Endothelial cell of umbilical vein (primary cell): ENCODE measurements around the gene ZKSCAN1. TPM values are rescaled to one million over a fixed set of nuclear protein-coding genes. Genes with fewer than 3 reads are reported as not detected.

Experiments used
- BruUV-seq: library from RNA; stranded (reverse); fragments of 400-500 nt; replicated peaks from 2 replicates; lab custom pipeline; 2021; lab: Mats Ljungman, UMichigan
- CTCF ChIA-PET: fragments of 300-600, 350-600 bp; sonication (Branson Sonifier 250); formaldehyde crosslinking; loops from one replicate; lab custom pipeline; 2021; ENCODE audit warnings: antibody characterized with exemption, inconsistent platforms; lab: Charles Lee
- POLR2A ChIA-PET: fragments of 300-600, 350-600 bp; sonication (Branson Sonifier 250); formaldehyde crosslinking; loops from one replicate; lab custom pipeline; 2021; ENCODE audit warnings: antibody characterized with exemption, inconsistent platforms; lab: Charles Lee
- DNase-seq: peaks from one replicate; pipeline ENCODE4 v3.0.0-alpha.2; 2011; ENCODE audit warnings: low read depth, low spot score
- FAIRE-seq: peaks from 2 replicates; lab custom pipeline; 2011; peaks lifted over from hg19 to GRCh38; lab: Jason Lieb, UNC
- H2AFZ ChIP-seq: 2 replicates; pipeline ENCODE4 v1.6.0; 2012; ENCODE audit warnings: low read depth, low read length, control low read depth, inconsistent platforms
- H3K27ac ChIP-seq: 2 replicates; pipeline ENCODE4 v1.5.1; 2011; ENCODE audit warnings: low read depth, mild to moderate bottlenecking, control low read depth, low read length, moderate library complexity; ENCODE audit not compliant: insufficient read depth
- H3K27me3 ChIP-seq, 2 experiments: 2 replicates each; pipeline versions ENCODE4 v1.6.0 to v1.6.1; 2011; ENCODE audit warnings: low read length in 2 of 2, mixed read lengths in 1 of 2; ENCODE audit not compliant: control insufficient read depth in 2 of 2, insufficient read depth in 2 of 2
- H3K36me3 ChIP-seq, 2 experiments: 2 replicates in 1 of 2; 3 replicates in 1 of 2; pipeline ENCODE4 v1.5.1; 2011; ENCODE audit warnings: low read length in 2 of 2, mild to moderate bottlenecking in 1 of 2, moderate library complexity in 1 of 2; ENCODE audit not compliant: control insufficient read depth in 2 of 2, insufficient read depth in 2 of 2; ENCODE audit errors: extremely low read depth in 1 of 2
- H3K4me1 ChIP-seq: 3 replicates; pipeline ENCODE4 v1.5.1; 2011; ENCODE audit warnings: mild to moderate bottlenecking, low read length; ENCODE audit not compliant: control insufficient read depth, insufficient read depth; ENCODE audit errors: extremely low read depth
- H3K4me2 ChIP-seq: 2 replicates; pipeline ENCODE4 v1.6.1; 2011; ENCODE audit warnings: low read length, control low read depth, mixed read lengths; ENCODE audit not compliant: insufficient read depth
- H3K4me3 ChIP-seq, 3 experiments: fragments of 200-600 bp in 1 of 3; sonication (generic), shearing (Covaris generic) in 1 of 3; replicated peaks in 1 of 3; 2 replicates each; pipeline ENCODE4 v1.5.1; 2011 to 2016; ENCODE audit warnings: control low read depth in 3 of 3, low read length in 3 of 3, mild to moderate bottlenecking in 2 of 3, inconsistent platforms in 1 of 3, low read depth in 1 of 3, moderate library complexity in 1 of 3; ENCODE audit not compliant: insufficient read depth in 1 of 3
- H3K79me2 ChIP-seq: 2 replicates; pipeline ENCODE4 v1.6.0; 2012; ENCODE audit warnings: low read length, inconsistent platforms; ENCODE audit not compliant: control insufficient read depth, insufficient read depth
- H3K9ac ChIP-seq: replicated peaks from 2 replicates; pipeline ENCODE3; 2011; ENCODE audit warnings: low read length, control low read depth; ENCODE audit not compliant: insufficient read depth; ENCODE audit errors: extremely low read depth
- H3K9me1 ChIP-seq: replicated peaks from 3 replicates; pipeline ENCODE4 v1.6.0; 2011; ENCODE audit warnings: mild to moderate bottlenecking, low read length; ENCODE audit not compliant: control insufficient read depth, insufficient read depth; ENCODE audit errors: extremely low read depth
- H3K9me3 ChIP-seq: replicated peaks from 2 replicates; pipeline ENCODE4 v1.5.1; 2012; ENCODE audit warnings: low read length, inconsistent platforms; ENCODE audit not compliant: control insufficient read depth, insufficient read depth
- H4K20me1 ChIP-seq: replicated peaks from 2 replicates; pipeline ENCODE3; 2011; ENCODE audit warnings: mild to moderate bottlenecking, low read length; ENCODE audit not compliant: control insufficient read depth, insufficient read depth; ENCODE audit errors: extremely low read depth
- EZH2 ChIP-seq: IDR thresholded peaks from 2 replicates; pipeline ENCODE4 v1.6.1; 2012; ENCODE audit warnings: borderline replicate concordance, low read depth, mild to moderate bottlenecking, moderate library complexity, low read length, inconsistent platforms; ENCODE audit not compliant: severe bottlenecking
- FOS ChIP-seq: IDR thresholded peaks from 2 replicates; pipeline ENCODE4 v1.6.1; 2011; ENCODE audit warnings: mild to moderate bottlenecking, low read length, moderate library complexity, borderline replicate concordance; ENCODE audit not compliant: insufficient read depth
- GATA2 ChIP-seq: IDR thresholded peaks from 2 replicates; pipeline ENCODE4 v1.7.0; 2011; ENCODE audit warnings: low read depth, mild to moderate bottlenecking, moderate library complexity, mixed read lengths, low read length; ENCODE audit not compliant: insufficient read length, insufficient read depth
- JUN ChIP-seq: IDR thresholded peaks from 2 replicates; pipeline ENCODE4 v1.6.1; 2011; ENCODE audit warnings: borderline replicate concordance, low read depth; ENCODE audit not compliant: insufficient read length, insufficient read depth
- MYC ChIP-seq: IDR thresholded peaks from one replicate; pipeline ENCODE4 v1.6.1; 2011; ENCODE audit warnings: mild to moderate bottlenecking, low read depth, low read length
- POLR2A ChIP-seq: IDR thresholded peaks from 2 replicates; pipeline ENCODE4 v1.6.1; 2012; ENCODE audit warnings: low read depth, mild to moderate bottlenecking, control low read depth, low read length
- POLR2AphosphoS5 ChIP-seq: IDR thresholded peaks from 2 replicates; pipeline ENCODE4 v1.6.1; 2012; ENCODE audit warnings: low read depth, mild to moderate bottlenecking, control low read depth, low read length, moderate library complexity; ENCODE audit not compliant: insufficient read depth
- dilution Hi-C: fragments of 300-500 bp; cut with MboI; formaldehyde crosslinking; loops from one replicate; pipeline ENCODE4 v1.15.0; 2019; ENCODE audit warnings: low sequenced_read_pairs; ENCODE audit not compliant: extremely low pct_ligation_motif_present
- intact Hi-C: fragments of 100-400 bp; cut with micrococcal nuclease; formaldehyde crosslinking; loops from one replicate; pipeline ENCODE4 v1.10.0; 2022
- polyA plus RNA-seq, 4 experiments: library from polyadenylated mRNA; depleted of rRNA in 3 of 4; stranded (reverse) in 3 of 4; unstranded in 1 of 4; fragments of >200 nt; gene quantifications; 2 replicates each; pipeline versions ENCODE4 v1.2.1 to v1.2.3, GENCODE V29; 2011 to 2012; ENCODE audit warnings: missing spikeins in 1 of 4
- total RNA-seq: library from RNA; stranded (reverse); gene quantifications from 2 replicates; pipeline ENCODE4 v1.2.3, GENCODE V29; 2021
- TF ChIP-seq, protein P1 (sequence below), 2 donors: IDR thresholded peaks; 1 replicate in 1 of 2; 2 replicates in 1 of 2; pipeline ENCODE4 v1.5.1; 2011; ENCODE audit warnings: low read length in 2 of 2, mild to moderate bottlenecking in 2 of 2, moderate library complexity in 2 of 2, control low read depth in 1 of 2, inconsistent platforms in 1 of 2, low read depth in 1 of 2; ENCODE audit not compliant: insufficient read depth in 1 of 2; ENCODE audit errors: extremely low read depth in 1 of 2
- TF ChIP-seq, protein P2 (sequence below): IDR thresholded peaks from 2 replicates; pipeline ENCODE4 v1.6.1; 2011; ENCODE audit not compliant: insufficient read depth, insufficient read length

Gene ZKSCAN1
- total and polyA plus RNA-seq, 2 donors (not counting 3 experiments of a cell fraction or from before 2014, with no cell fraction given): 12.3 to 57.8 TPM

- no peak for TF ChIP-seq MYC
- TF ChIP-seq, protein P1, sequence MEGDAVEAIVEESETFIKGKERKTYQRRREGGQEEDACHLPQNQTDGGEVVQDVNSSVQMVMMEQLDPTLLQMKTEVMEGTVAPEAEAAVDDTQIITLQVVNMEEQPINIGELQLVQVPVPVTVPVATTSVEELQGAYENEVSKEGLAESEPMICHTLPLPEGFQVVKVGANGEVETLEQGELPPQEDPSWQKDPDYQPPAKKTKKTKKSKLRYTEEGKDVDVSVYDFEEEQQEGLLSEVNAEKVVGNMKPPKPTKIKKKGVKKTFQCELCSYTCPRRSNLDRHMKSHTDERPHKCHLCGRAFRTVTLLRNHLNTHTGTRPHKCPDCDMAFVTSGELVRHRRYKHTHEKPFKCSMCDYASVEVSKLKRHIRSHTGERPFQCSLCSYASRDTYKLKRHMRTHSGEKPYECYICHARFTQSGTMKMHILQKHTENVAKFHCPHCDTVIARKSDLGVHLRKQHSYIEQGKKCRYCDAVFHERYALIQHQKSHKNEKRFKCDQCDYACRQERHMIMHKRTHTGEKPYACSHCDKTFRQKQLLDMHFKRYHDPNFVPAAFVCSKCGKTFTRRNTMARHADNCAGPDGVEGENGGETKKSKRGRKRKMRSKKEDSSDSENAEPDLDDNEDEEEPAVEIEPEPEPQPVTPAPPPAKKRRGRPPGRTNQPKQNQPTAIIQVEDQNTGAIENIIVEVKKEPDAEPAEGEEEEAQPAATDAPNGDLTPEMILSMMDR (IDR thresholded peaks at IDR 0.05; ENCODE audit: extremely low read depth in 1 of 2, insufficient read depth in 1 of 2, low read depth in 1 of 2, low read length in 2 of 2): no peak
- TF ChIP-seq FOS: no peak
- TF ChIP-seq, protein P2, sequence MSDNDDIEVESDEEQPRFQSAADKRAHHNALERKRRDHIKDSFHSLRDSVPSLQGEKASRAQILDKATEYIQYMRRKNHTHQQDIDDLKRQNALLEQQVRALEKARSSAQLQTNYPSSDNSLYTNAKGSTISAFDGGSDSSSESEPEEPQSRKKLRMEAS: no peak
- TF ChIP-seq EZH2: no peak
- TF ChIP-seq POLR2A: no peak
- TF ChIP-seq POLR2AphosphoS5: no peak
- TF ChIP-seq JUN: no peak
- TF ChIP-seq GATA2: no peak
- Histone ChIP-seq H3K9me3 (no peaks in the 10 kb centered on the region), H3K4me1 (no peaks in the 10 kb centered on the region), H3K27me3 (no peaks in the 10 kb centered on the region), H4K20me1 (no peaks in the 10 kb centered on the region), H3K9me1 (no peaks in the 10 kb centered on the region), H2AFZ (no peak overlapping the region), H3K36me3 (peaks cover 11 to 15% of the 10 kb centered on the region in 2 experiments), H3K4me2 (no peak overlapping the region), H3K27ac (no peak overlapping the region), H3K4me3 (no peak overlapping the region), H3K79me2 (peaks cover 30% of the 10 kb centered on the region), H3K9ac (no peak overlapping the region)
- BruUV-seq: no TSS peak
- intact Hi-C loops: no loop called here
- no peak for FAIRE-seq
- DNase-seq: no peak
- ChIA-PET CTCF (interaction anchor here (0.7 kb wide), 1 partner anchor 40 kb away, joined by 3 read pairs; no protein-coding TSS in a partner anchor), POLR2A (no interaction called here)
- dilution Hi-C loops: no loop called here
Measured at GRCh38 chr7:100022621-100023020, 7.2 kb downstream of the ZKSCAN1 start.
